CD1c-positive myeloid dendritic cell (primary cell): Measurements from ENCODE around the gene TMOD3.

ENCODE experiments used
- DNase-seq: peaks from one replicate; pipeline ENCODE4 v3.0.0-alpha.2; 2016; ENCODE audit errors: extremely low spot score

TMOD3 gene

GRCh38 chr15:51908316-51908715 is 78.9 kb downstream of the TMOD3 start:
- DNase-seq = no peak

GRCh38 chr15:51909584-51909983 is 80.1 kb downstream of the TMOD3 start:
- DNase-seq = no peak

GRCh38 chr15:51912528-51912927 is 83.1 kb downstream of the TMOD3 start:
- no peak for DNase-seq

GRCh38 chr15:51917493-51917892 is 88.0 kb downstream of the TMOD3 start:
- no peak for DNase-seq

- DNase-seq = no peak
These were observed 95.0 kb downstream of the TMOD3 start for GRCh38 chr15:51924156-51925068.

GRCh38 chr15:51926809-51927208 is 97.4 kb downstream of the TMOD3 start:
- DNase-seq = no peak

GRCh38 chr15:51931016-51931415 is 101.6 kb downstream of the TMOD3 start:
- DNase-seq = no peak

GRCh38 chr15:51931638-51932037 is 102.2 kb downstream of the TMOD3 start:
- no peak for DNase-seq

- DNase-seq = no peak
These were observed 102.7 kb downstream of the TMOD3 start for GRCh38 chr15:51932161-51932560.

GRCh38 chr15:51935466-51936104 is 106.1 kb downstream of the TMOD3 start:
- no peak for DNase-seq

- no peak for DNase-seq
These were observed 106.6 kb downstream of the TMOD3 start for GRCh38 chr15:51936105-51936478.

GRCh38 chr15:51938286-51938685 is 108.8 kb downstream of the TMOD3 start:
- no peak for DNase-seq

GRCh38 chr15:51939216-51939615 is 109.8 kb downstream of the TMOD3 start:
- no peak for DNase-seq

- DNase-seq = no peak
These were observed 117.7 kb downstream of the TMOD3 start for GRCh38 chr15:51947124-51947523.

- DNase-seq = no peak
These were observed 123.4 kb downstream of the TMOD3 start for GRCh38 chr15:51952805-51953204.

GRCh38 chr15:51955504-51955903 is 126.1 kb downstream of the TMOD3 start:
- no peak for DNase-seq
